Measurements from ENCODE around the gene CDKL5.
"Not testable (repeated sequence)": the region's sequence is repeated elsewhere in the genome, so short reads cannot be mapped to it uniquely, and the experiment has no call there.

Gene CDKL5

GRCh38 chrX:18425199-18426003 lies at the start of gene CDKL5:
Gene CDKL5, plus strand, starts transcription at chrX:18425608. Its CDS starts 81,489 bp downstream, at chrX:18507097.
- DNase-seq: peak; percentile 97

GRCh38 chrX:18377796-18378195 lies 47.6 kb upstream of the CDKL5 start:
- peak; percentile 28 for DNase-seq

- no peak for DNase-seq
Observed at GRCh38 chrX:18389966-18390365, 35.4 kb upstream of the CDKL5 start.

DNA sequence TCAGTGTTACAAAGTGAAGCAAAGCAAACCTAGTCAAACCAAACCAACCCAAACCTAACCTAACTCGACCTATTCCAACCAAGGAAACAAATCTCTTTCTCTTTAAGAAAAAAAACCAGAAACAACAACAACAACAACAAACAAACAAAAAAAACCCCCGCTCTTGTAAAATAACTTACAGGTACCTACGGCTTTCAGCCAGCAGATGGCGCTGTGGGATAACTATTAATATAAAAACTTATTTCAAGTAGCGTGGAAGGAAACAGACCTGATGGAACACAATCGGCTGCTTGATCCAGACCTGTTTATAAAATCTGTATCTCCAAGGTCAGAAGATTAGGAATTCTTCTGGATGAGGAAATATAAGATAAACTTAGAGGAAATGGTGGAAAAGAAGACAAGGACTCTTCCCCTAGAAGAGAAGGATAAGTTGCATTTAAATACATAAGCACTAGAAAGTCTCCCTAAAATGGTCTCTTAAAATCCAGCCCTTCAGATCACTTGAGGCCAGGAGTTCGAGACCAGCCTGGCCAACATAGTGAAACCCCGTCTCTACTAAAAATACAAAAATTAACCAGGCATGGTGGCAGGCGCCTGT lies 34.4 kb upstream of the CDKL5 start:
- peak; percentile 79 for DNase-seq

DNA sequence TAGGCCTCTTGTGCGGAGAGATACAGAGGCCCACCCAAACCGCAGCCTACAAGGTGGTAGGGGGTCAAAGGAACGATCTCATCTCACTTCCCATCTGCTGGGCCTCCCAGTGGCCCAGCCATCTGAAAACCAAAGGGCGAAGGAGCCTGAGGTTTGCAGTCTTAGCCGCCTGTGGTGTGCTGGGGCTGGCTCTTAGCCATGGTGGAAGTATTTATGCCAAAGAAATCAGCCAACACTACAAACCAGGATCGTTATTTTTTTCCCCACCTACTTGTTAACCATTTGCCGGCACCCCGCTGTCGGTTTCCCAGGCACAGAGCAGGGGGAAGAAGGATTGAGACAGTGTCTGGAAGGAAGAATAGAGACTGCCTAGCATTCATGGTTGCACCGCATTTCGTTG lies 30.9 kb upstream of the CDKL5 start:
- no peak for DNase-seq

- no peak for DNase-seq
Observed at GRCh38 chrX:18401848-18402213, 23.6 kb upstream of the CDKL5 start.

- no peak for DNase-seq
Observed at GRCh38 chrX:18406531-18407266, 18.7 kb upstream of the CDKL5 start.

- DNase-seq: no peak
Observed at GRCh38 chrX:18410038-18410437, 15.4 kb upstream of the CDKL5 start.

GRCh38 chrX:18415386-18415785 lies 10.0 kb upstream of the CDKL5 start:
- DNase-seq: no peak

GRCh38 chrX:18422325-18422724 lies 3.1 kb upstream of the CDKL5 start:
- no peak for DNase-seq

- no peak for DNase-seq
Observed at GRCh38 chrX:18422886-18423285, 2.5 kb upstream of the CDKL5 start.

GRCh38 chrX:18424482-18425198 lies 768 bp upstream of the CDKL5 start:
- peak; percentile 35 for DNase-seq

DNA sequence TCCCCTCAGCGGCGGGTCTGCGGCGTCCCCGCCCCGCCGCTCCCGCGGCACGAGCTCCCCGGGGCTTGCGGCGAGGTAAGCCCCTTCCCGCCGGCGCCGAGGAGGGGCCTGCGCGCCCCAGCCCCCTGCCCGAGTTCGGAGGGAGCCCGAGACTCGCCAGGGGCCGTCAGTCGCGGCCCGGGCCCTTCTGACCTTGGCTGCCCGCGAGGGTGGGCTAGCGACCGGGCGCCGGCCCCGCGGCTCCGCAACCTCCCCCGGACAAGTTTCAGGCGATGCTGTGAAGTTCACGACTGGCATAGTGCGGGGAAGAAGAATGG lies 554 bp downstream of the CDKL5 start:
- DNase-seq: peak; percentile 8

GRCh38 chrX:18428006-18428405 lies 2.6 kb downstream of the CDKL5 start:
- DNase-seq: no peak

DNA sequence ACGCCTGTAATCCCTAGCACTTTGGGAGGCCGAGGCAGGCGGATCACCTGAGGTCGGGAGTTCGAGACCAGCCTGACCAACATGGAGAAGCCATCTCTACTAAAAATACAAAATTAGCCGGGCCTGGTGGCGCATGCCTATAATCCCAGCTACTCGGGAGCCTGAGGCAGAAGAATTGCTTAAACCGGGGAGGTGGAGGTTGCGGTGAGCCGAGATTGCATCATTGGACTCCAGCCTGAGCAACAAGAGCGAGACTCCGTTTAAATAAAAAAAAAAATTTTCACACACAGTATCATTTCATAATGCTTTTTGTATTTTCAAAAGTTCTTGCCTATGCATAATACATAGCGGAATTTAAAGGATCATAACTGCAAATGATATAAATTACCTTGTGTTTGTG lies 7.9 kb downstream of the CDKL5 start:
- DNase-seq: not testable (repeated sequence)

GRCh38 chrX:18434896-18435295 lies 9.5 kb downstream of the CDKL5 start:
- DNase-seq: no peak

- no peak for DNase-seq
Observed at GRCh38 chrX:18436017-18436416, 10.6 kb downstream of the CDKL5 start.

DNA sequence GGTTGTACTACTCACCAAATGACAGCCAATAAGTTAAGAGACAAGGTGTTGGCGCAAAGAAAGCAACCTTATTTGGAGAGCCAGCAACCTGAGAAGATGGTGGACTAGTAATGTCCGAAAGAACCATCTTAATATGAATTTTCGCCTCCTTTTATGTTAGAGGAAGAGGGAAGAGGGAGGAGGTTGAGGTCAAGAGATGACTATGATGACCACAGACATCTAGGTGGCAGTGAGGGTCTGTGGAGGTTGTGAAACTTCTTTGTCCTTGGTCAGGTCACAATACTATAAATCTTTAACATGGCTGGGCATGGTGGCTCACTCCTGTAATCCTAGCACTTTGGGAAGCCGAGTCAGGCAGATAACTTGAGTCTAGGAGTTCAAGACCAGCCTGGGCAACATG lies 15.4 kb downstream of the CDKL5 start:
- no peak for DNase-seq

- no peak for DNase-seq
Observed at GRCh38 chrX:18441780-18442367, 16.5 kb downstream of the CDKL5 start.

DNA sequence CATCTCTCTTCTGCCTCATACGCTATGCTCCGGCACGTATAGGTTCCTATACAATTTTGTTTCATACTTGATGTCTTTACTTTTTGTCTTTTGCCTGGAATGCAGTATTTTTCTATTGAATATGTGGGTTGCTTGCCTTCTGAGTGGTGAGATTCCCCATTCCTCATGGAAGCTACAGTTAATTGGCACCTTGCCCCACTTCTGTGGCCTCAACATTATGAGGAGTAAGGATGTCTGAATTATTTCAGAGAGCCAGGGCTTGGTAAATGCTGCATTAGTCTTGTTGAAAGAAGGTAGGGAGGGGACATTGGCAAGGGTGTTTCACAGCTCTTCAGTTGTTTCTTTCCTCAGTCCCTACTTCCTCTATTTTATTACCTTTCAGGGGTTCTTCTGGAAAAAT lies 23.0 kb downstream of the CDKL5 start:
- no peak for DNase-seq

- DNase-seq: no peak
Observed at GRCh38 chrX:18449236-18449635, 23.8 kb downstream of the CDKL5 start.

GRCh38 chrX:18455384-18455783 lies 30.0 kb downstream of the CDKL5 start:
- DNase-seq: no peak

- no peak for DNase-seq
Observed at GRCh38 chrX:18457000-18457399, 31.6 kb downstream of the CDKL5 start.

Measured in CD4-positive, alpha-beta T cell treated with Interleukin-17A for 4 hours (primary cell).